ENCODE results near the gene MLLT10. TPM values are rescaled to one million over a fixed set of nuclear protein-coding genes. Genes with fewer than 3 reads are reported as not detected.

The MLLT10 gene
- total RNA-seq, 1 experiment from 2014 or later = 72.3 TPM

DNA sequence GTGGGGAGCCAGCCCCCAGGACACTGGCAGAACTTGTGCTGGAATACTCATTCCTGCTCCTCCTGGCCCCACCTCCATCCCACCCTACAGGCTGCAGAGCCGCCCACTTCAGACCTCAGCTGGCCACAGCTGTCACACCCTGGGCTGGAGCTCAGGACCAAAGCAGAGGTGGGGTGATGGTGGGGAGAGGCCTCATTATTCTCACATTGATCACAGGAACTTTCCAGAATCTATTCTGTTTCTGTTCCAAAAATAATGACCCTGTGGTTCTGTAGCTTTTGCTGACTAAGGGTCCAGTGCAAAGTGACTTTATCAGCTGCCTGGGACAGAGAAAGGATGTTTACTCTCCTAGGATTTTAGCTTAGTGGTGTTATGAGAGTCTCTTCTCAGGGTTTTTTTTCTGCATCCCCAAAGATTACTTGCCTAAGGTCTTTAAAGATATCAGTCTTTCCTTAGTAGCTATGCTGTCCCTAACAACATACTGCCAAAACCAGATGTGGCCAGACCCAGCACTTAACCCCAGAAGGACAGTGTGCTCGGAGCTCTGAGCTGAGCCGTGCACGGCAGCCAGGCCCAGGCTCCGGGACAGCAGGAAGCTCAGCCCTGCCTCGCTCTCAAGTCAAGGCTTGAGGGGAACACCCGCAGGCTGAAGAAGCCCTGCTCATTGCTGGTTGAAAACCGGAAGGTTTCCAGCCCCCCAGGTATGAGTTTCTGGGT is 223.3 kb downstream of the MLLT10 start:
- peak overlapping the region; percentile 72 to 86 (median 77); a peak in 6 of 7 replicates for H3K27ac Mint-ChIP-seq
- no peak overlapping the region for H3K56ac ChIP-seq (ENCODE audit: insufficient read length, low read depth, low read length)
- no peak overlapping the region for H3K23ac ChIP-seq (ENCODE audit: insufficient read length, low read depth, low read length)
- peaks cover 5% of the 10 kb centered on the region; the same call in 1 of the 2 replicates for H3K4me1 ChIP-seq (ENCODE audit: insufficient read depth, low read length)
- no peaks in the 10 kb centered on the region for H3K79me2 ChIP-seq (ENCODE audit: insufficient read depth, low read length)
- no peak overlapping the region for H4K8ac ChIP-seq (replicated peaks; ENCODE audit: insufficient read length, low read depth, low read length)
- H4K91ac ChIP-seq (ENCODE audit: insufficient read length, low read depth, low read length) = no peak overlapping the region
- TF ChIP-seq CTCF (conservative IDR thresholded peaks at IDR 0.05) = no peak
- H3K14ac ChIP-seq (ENCODE audit: insufficient read depth, low read length) = no peak overlapping the region
- no peak for DNase-seq
- H3T11ph ChIP-seq (ENCODE audit: low read length) = no peak overlapping the region
- H2BK120ac ChIP-seq (ENCODE audit: low read depth, low read length, poor library complexity, severe bottlenecking) = no peak overlapping the region
- no peak overlapping the region for H2BK15ac ChIP-seq (ENCODE audit: low read depth, low read length)
- no peaks in the 10 kb centered on the region for H3K23me2 ChIP-seq (ENCODE audit: insufficient read length, low read depth, low read length, poor library complexity, severe bottlenecking)
- no peak overlapping the region for H3K4me2 ChIP-seq (ENCODE audit: insufficient read depth, insufficient read length, low read length)
- no peak overlapping the region for H2AK5ac ChIP-seq (ENCODE audit: insufficient read length, low read length)
- H3K4ac ChIP-seq (ENCODE audit: low read depth, low read length) = no peak overlapping the region
- H3K27ac ChIP-seq (ENCODE audit: insufficient read length, low read depth, low read length) = no peak overlapping the region
- no peaks in the 10 kb centered on the region for H3K79me1 ChIP-seq (ENCODE audit: insufficient read depth, low read depth, low read length, poor library complexity, severe bottlenecking)
- H4K20me1 ChIP-seq (ENCODE audit: control insufficient read depth, insufficient read depth, insufficient read length) = no peaks in the 10 kb centered on the region
- no peaks in the 10 kb centered on the region; a peak in 1 of 5 replicates for H3K9me3 Mint-ChIP-seq
- no peak overlapping the region for H3K4me3 Mint-ChIP-seq
- no peak overlapping the region for H2BK5ac ChIP-seq (ENCODE audit: insufficient read length, low read length)
- no peak overlapping the region for H2AFZ ChIP-seq (ENCODE audit: low read length)
- WGBS (ENCODE audit: extremely low coverage, insufficient read length, low lambda C conversion rate) = no CpG with 5 or more reads among the region's 8 CpGs
- no peaks in the 10 kb centered on the region for H3K27me3 ChIP-seq (ENCODE audit: insufficient read depth, low read length)
- H2BK12ac ChIP-seq (ENCODE audit: insufficient read length, low read depth, low read length) = no peak overlapping the region
- no peaks in the 10 kb centered on the region; a peak in 1 of 7 replicates for H3K36me3 Mint-ChIP-seq (ENCODE audit: insufficient read depth in 1 of 3, low read depth in 3 of 3)
- H2BK20ac ChIP-seq (ENCODE audit: low read depth, low read length, poor library complexity, severe bottlenecking) = no peak overlapping the region
- no peak overlapping the region for H3K9ac ChIP-seq (ENCODE audit: extremely low read depth, insufficient read length, low read length)
- H3K27me3 Mint-ChIP-seq (ENCODE audit: low read depth) = no peaks in the 10 kb centered on the region
- H4K5ac ChIP-seq (ENCODE audit: insufficient read length, low read depth, low read length) = no peak overlapping the region
- H3K18ac ChIP-seq (ENCODE audit: insufficient read length, low read depth, low read length) = no peak overlapping the region
- no peaks in the 10 kb centered on the region for H3K9me3 ChIP-seq (ENCODE audit: control insufficient read depth, low read depth, low read length)
- H3K4me1 Mint-ChIP-seq = peaks cover 46 to 50% of the 10 kb centered on the region in 2 experiments
